ENCODE measurements around the gene CNTNAP2. TPM values are rescaled to one million over a fixed set of nuclear protein-coding genes. Genes with fewer than 3 reads are reported as not detected.

Gene CNTNAP2
- total RNA-seq, 1 donor from 2014 or later: 2.8 TPM

GRCh38 chr7:148241700-148242293 lies 2125.2 kb downstream of the CNTNAP2 start:
- no peak for DNase-seq (ENCODE audit: low read depth in 2 of 2)

GRCh38 chr7:148242294-148242821 lies 2125.8 kb downstream of the CNTNAP2 start:
- DNase-seq (ENCODE audit: low read depth in 2 of 2): peak; percentile 5 to 28

DNA sequence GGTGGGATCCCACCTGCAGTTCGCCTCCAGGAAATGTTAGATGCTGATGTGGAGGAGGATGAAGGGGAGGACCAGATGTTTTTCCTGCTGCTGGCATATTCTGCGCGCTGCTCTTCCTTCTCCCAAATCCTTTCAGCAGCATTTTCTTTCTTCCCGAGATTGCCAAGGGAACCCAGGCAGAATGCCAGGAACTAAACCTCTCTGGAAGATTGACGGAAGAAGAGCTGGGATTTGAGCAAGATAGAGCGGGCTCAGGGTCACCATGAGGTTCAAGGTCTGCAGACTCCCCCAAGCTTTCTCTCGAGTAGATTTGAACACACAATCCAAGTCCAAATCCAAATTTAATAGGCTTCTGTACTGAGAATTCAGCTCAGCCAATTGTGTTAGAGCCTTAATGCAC lies 2128.8 kb downstream of the CNTNAP2 start:
- DNase-seq (ENCODE audit: low read depth in 2 of 2): no peak

- no peak for DNase-seq (ENCODE audit: low read depth in 2 of 2)
Observed at GRCh38 chr7:148253629-148254028, 2137.0 kb downstream of the CNTNAP2 start.

GRCh38 chr7:148255333-148255732 lies 2138.7 kb downstream of the CNTNAP2 start:
- no peak for DNase-seq (ENCODE audit: low read depth in 2 of 2)

DNA sequence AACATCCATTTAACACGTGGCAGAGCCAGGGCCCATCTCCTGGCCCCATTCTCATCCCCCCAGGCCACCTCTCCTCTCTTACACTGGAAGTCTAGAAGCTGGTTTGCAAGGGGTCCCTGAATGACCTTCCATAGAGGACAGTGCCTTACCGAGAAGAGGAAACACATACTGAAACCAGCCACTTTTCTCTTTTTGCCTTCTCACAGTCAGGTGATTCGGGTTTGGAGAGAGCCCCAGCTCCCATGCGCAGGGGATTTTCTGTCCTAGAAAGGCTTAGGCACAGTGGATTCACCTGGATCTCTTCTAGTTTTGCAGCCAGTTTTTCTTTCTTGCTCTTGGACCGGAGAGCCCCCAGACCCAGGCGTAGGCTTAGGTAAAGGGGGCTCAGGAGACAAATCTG lies 2139.8 kb downstream of the CNTNAP2 start:
- no peak for DNase-seq (ENCODE audit: low read depth in 2 of 2)

DNA sequence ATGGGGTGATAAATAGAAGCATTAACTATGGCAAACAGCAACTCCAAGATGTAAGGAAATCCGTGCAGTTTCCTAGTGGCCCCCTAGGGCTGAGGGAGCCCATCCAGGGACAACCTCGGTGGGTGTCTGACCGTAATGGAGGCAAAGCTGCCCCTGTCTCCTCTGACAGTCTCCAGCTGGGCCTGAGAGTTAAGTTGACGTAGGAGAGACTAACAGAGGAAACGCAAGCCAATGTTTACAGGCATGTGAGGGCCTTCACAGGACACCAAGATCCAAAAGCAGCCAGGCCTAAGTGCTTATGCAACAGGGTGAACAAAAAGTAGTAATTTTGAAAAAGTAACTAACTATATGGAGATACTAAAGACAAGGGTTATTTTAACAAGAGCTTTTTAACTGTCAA lies 2144.0 kb downstream of the CNTNAP2 start:
- no peak for DNase-seq (ENCODE audit: low read depth in 2 of 2)

GRCh38 chr7:148261523-148261922 lies 2144.9 kb downstream of the CNTNAP2 start:
- no peak for DNase-seq (ENCODE audit: low read depth in 2 of 2)

- no peak for DNase-seq (ENCODE audit: low read depth in 2 of 2)
Observed at GRCh38 chr7:148261996-148262688, 2145.5 kb downstream of the CNTNAP2 start.

DNA sequence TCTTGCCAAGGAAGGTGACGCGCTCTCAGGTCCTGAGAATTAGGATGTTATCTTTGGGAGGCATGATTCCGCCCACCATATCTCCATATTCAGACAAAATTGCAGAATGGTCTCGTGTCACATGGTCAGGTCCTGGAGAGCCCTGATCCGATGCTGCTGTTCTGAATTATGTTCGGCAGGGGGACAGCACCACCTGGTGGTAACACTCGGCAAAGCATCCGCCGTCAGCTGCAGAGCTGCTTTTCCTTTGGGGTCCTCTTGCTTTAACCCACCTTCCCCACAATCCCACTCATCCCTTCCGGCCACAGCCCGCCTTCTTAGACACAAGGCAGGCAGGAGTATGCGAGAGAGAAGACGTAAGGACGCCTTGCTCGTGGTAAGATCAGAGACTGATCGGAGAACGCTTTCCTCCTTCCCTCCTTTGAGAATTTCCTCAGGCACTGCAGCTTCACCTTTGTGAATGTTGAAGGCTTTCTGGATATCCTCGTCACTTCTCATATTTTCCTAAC lies 2146.2 kb downstream of the CNTNAP2 start:
- peak; percentile 11 to 32 for DNase-seq (ENCODE audit: low read depth in 2 of 2)

DNA sequence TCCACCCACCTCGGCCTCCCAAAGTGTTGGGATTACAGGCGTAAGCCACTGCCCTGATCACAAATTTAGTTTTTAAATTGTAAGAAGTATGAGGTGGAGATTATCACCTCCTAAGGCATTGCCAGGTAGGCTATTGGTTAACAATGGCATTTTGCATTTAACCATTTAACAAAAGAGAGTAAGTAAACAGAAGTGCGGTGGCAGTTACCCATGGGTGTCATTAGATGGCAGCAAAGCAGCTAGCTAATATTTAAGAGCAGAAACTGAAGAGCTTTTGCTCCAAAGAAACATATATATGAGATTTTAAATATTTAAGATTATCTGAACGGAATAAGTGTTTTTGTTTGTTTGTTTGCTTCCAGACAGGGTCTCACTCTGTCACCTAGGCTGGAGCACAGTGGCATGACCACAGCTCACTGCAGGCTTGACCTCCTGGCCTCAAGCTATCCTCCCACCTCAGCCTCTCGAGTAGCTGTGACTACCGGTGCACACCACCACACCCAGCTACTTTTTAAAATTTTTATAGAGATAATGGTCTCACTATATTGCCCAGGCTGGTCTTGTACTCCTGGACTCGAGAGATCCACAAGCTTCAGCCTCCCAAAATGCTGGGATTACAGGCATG lies 2148.4 kb downstream of the CNTNAP2 start:
- DNase-seq (ENCODE audit: low read depth in 2 of 2): peak; percentile 14 to 45

DNA sequence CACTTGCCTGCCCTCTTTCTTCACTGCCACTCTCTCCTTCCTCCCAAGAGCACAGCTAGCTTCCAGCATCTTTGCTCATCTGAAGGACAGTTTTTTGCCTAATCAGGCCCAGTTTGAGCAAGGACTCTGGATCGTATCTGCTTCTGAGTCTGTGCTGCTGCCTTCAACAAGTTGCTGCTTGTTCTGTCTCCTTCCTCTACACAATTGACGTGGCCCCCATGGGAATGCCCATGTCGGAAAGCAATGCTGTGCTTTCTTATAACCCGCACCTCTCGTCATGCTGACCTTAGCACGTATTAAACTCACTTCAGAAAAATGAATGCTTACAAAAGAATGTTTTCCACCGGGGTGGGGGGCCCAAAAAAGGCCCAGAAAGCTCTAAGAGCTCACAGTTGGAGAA lies 2149.3 kb downstream of the CNTNAP2 start:
- DNase-seq (ENCODE audit: low read depth in 2 of 2): no peak

- DNase-seq (ENCODE audit: low read depth in 2 of 2): no peak
Observed at GRCh38 chr7:148266795-148267194, 2150.2 kb downstream of the CNTNAP2 start.

GRCh38 chr7:148270576-148270975 lies 2154.0 kb downstream of the CNTNAP2 start:
- no peak for DNase-seq (ENCODE audit: low read depth in 2 of 2)

DNA sequence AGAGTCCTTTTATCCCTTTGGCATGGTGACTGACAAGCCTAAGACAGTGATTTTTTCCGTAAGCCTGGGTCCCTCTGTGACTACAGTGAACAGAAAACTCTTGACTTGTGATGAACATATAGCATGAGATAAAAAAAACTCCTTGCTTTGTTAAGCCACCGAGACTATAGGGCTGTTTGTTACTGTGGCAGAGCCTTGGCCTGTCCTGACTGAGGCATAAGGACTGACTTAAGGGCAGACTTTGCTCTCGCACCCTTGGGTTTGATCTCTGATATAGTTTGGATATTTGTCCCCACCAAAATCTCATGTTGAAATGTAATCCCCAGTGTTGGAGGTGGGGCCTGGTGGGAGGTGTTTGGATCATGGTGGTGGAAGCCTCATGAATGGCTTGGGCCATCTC lies 2157.5 kb downstream of the CNTNAP2 start:
- no peak for DNase-seq (ENCODE audit: low read depth in 2 of 2)

- no peak for DNase-seq (ENCODE audit: low read depth in 2 of 2)
Observed at GRCh38 chr7:148275359-148275890, 2158.8 kb downstream of the CNTNAP2 start.

- DNase-seq (ENCODE audit: low read depth in 2 of 2): no peak
Observed at GRCh38 chr7:148276314-148277041, 2159.9 kb downstream of the CNTNAP2 start.

GRCh38 chr7:148277042-148277660 lies 2160.6 kb downstream of the CNTNAP2 start:
- no peak for DNase-seq (ENCODE audit: low read depth in 2 of 2)

DNA sequence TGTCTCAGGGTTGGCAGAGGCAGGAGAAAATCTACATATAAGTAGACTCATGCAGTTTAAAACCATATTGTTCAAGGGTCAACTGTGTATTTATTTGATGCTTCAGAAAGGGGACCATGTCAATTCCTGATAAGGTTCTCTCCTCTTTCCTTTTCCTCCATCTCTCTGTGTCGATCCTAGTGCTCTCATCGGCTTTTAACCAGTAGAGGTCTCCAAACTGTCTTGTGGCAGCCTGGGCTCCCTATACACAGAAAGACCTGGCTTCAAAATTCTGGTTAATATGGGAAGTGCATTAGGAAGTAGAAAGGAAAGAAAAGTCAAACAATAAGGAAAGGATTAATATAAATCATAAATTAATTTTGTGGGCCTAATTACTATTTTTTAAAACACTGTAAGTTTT lies 2169.5 kb downstream of the CNTNAP2 start:
- DNase-seq (ENCODE audit: low read depth in 2 of 2): no peak

DNA sequence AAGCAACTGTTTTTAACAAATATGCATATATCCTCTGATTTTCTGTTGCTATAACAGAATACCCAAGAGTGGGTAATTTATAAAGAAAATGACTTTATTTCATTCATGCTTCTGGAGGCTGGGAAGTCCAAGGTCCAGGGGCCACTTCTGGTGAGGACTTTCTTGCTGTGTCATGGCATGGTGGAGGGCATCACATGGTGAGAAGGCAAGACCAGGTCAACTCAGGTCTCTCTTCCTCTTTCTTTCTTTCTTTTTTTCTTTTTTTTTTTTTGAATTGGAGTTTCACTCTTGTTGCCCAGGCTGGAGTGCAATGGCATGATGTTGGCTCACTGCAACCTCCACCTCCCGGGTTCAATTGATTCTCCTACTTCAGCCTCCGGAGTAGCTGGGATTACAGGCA lies 2170.9 kb downstream of the CNTNAP2 start:
- DNase-seq (ENCODE audit: low read depth in 2 of 2): no peak

DNA sequence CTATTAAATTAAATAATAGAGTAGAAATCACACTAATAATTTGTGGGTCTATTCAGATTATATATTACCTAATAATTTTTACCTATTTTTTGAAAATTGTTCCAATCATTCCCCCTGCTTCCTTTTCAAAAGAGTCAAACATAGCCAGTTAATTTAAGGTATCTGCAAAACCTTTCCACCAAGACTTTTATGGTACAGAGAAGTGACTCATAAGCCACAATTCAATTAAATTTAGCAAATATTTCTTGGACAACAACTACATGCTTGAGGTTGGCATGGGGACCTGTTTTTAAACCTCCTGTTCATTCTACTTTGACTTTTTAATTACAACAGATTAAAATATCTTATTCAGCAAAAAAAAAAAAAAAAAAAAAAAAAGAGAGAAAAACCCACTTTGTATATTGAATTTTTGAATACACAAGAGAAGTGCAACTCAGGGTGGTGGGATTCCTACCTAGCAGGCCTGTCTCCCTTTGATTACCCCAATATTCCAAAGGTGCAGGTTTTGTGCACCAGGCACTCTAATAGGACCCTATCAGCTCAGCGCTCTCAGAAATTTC lies 2172.1 kb downstream of the CNTNAP2 start:
- no peak for DNase-seq (ENCODE audit: low read depth in 2 of 2)
